ENCODE measurements around the gene TSPAN33. TPM values are rescaled to one million over a fixed set of nuclear protein-coding genes. Genes with fewer than 3 reads are reported as not detected.

TSPAN33 gene
- total and polyA plus RNA-seq, 10 of the 15 experiments (the other 5 are each of a cell fraction or from before 2014, with no cell fraction given), result 12.0 to 123 (median 86.3) TPM

DNA sequence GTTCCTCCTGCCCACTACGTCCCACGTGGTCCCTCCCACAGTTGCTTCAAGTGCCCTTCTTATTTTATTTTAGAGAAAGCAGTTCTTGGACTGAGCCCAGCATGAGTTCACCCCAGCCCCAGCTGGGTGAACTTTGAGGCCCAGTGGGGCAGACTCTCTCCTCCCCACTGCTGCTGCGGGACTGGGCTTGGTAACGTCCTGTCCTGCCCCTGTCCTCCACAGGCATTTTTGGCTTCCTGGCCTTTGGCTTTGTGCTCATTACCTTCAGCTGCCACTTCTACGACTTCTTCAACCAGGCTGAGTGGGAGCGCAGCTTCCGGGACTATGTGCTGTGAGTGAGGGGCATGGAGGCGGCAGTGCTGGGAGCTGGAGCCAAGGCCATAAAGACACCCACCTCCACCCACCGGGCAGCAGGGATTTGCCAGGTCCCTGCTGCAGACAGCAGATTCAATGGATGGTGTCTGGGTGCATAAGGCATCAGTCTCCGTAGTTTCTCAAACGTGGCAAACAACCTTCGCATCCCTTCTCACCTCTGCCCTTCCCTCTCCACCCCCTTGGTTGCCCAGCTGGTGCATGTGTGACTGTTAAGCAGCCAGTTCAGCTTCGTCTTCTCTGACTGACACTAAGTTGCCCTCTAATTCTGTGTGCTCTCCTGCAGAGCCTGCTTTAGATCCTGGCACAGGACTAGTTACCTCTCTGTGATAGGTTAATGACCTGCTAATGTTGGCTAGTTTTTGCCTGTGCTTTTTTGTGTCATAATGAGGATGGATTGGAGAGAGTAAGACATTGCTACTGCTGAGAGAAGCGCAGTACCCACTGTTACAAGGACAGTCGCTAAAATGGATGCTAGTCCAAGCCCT is 64.8 kb downstream of the TSPAN33 start:
- POLR2A ChIA-PET, result interaction anchor here (0.6 to 1.6 kb wide), 2 partner anchors 45 to 87 kb away, joined by 3 to 4 read pairs; no protein-coding TSS in a partner anchor
- WGBS (ENCODE audit: insufficient coverage, insufficient replicate concordance, low lambda C conversion rate, missing lambda C conversion rate), result 89% methylated on average over 15 of the region's 15 CpGs
- no peak for TF ChIP-seq KDM1A (IDR thresholded peaks at IDR 0.05; ENCODE audit: borderline replicate concordance)
- TF ChIP-seq CEBPB (IDR thresholded peaks at IDR 0.05; ENCODE audit: borderline replicate concordance in 1 of 2, low read depth in 2 of 2, low read length in 2 of 2), result no peak
- TF ChIP-seq FOXK2 (IDR thresholded peaks at IDR 0.05), result no peak
- TF ChIP-seq, protein P1, sequence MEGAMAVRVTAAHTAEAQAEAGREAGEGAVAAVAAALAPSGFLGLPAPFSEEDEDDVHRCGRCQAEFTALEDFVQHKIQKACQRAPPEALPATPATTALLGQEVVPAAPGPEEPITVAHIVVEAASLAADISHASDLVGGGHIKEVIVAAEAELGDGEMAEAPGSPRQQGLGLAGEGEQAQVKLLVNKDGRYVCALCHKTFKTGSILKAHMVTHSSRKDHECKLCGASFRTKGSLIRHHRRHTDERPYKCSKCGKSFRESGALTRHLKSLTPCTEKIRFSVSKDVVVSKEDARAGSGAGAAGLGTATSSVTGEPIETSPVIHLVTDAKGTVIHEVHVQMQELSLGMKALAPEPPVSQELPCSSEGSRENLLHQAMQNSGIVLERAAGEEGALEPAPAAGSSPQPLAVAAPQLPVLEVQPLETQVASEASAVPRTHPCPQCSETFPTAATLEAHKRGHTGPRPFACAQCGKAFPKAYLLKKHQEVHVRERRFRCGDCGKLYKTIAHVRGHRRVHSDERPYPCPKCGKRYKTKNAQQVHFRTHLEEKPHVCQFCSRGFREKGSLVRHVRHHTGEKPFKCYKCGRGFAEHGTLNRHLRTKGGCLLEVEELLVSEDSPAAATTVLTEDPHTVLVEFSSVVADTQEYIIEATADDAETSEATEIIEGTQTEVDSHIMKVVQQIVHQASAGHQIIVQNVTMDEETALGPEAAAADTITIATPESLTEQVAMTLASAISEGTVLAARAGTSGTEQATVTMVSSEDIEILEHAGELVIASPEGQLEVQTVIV (IDR thresholded peaks at IDR 0.05; ENCODE audit: borderline replicate concordance, partially characterized antibody), result no peak
- TF ChIP-seq, protein P2, sequence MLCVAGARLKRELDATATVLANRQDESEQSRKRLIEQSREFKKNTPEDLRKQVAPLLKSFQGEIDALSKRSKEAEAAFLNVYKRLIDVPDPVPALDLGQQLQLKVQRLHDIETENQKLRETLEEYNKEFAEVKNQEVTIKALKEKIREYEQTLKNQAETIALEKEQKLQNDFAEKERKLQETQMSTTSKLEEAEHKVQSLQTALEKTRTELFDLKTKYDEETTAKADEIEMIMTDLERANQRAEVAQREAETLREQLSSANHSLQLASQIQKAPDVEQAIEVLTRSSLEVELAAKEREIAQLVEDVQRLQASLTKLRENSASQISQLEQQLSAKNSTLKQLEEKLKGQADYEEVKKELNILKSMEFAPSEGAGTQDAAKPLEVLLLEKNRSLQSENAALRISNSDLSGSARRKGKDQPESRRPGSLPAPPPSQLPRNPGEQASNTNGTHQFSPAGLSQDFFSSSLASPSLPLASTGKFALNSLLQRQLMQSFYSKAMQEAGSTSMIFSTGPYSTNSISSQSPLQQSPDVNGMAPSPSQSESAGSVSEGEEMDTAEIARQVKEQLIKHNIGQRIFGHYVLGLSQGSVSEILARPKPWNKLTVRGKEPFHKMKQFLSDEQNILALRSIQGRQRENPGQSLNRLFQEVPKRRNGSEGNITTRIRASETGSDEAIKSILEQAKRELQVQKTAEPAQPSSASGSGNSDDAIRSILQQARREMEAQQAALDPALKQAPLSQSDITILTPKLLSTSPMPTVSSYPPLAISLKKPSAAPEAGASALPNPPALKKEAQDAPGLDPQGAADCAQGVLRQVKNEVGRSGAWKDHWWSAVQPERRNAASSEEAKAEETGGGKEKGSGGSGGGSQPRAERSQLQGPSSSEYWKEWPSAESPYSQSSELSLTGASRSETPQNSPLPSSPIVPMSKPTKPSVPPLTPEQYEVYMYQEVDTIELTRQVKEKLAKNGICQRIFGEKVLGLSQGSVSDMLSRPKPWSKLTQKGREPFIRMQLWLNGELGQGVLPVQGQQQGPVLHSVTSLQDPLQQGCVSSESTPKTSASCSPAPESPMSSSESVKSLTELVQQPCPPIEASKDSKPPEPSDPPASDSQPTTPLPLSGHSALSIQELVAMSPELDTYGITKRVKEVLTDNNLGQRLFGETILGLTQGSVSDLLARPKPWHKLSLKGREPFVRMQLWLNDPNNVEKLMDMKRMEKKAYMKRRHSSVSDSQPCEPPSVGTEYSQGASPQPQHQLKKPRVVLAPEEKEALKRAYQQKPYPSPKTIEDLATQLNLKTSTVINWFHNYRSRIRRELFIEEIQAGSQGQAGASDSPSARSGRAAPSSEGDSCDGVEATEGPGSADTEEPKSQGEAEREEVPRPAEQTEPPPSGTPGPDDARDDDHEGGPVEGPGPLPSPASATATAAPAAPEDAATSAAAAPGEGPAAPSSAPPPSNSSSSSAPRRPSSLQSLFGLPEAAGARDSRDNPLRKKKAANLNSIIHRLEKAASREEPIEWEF (IDR thresholded peaks at IDR 0.05; ENCODE audit: insufficient replicate concordance, low read depth, low read length), result no peak
- TF ChIP-seq ZNF274 (IDR thresholded peaks at IDR 0.05; ENCODE audit: insufficient read depth, insufficient read length), result no peak
- TF ChIP-seq, protein P3, sequence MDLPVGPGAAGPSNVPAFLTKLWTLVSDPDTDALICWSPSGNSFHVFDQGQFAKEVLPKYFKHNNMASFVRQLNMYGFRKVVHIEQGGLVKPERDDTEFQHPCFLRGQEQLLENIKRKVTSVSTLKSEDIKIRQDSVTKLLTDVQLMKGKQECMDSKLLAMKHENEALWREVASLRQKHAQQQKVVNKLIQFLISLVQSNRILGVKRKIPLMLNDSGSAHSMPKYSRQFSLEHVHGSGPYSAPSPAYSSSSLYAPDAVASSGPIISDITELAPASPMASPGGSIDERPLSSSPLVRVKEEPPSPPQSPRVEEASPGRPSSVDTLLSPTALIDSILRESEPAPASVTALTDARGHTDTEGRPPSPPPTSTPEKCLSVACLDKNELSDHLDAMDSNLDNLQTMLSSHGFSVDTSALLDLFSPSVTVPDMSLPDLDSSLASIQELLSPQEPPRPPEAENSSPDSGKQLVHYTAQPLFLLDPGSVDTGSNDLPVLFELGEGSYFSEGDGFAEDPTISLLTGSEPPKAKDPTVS (IDR thresholded peaks at IDR 0.05; ENCODE audit: low read depth, low read length), result no peak
- TF ChIP-seq ASH2L (IDR thresholded peaks at IDR 0.05; ENCODE audit: borderline replicate concordance, low read depth), result no peak
- TF ChIP-seq EED (IDR thresholded peaks at IDR 0.05; ENCODE audit: low read depth), result no peak
- TF ChIP-seq SMAD1 (IDR thresholded peaks at IDR 0.05; ENCODE audit: low read depth, partially characterized antibody), result no peak
- TF ChIP-seq WRNIP1 (IDR thresholded peaks at IDR 0.05; ENCODE audit: borderline replicate concordance, low read depth, low read length), result no peak
- no peak for TF ChIP-seq FOS (IDR thresholded peaks at IDR 0.05; ENCODE audit: borderline replicate concordance, extremely low read depth, insufficient read length)
- no peak for TF ChIP-seq ZNF384 (IDR thresholded peaks at IDR 0.05; ENCODE audit: borderline replicate concordance, low read depth, low read length)

More for the DNA sequence above, 64.8 kb downstream of the TSPAN33 start:
- no peak overlapping the region for H3K4me3 ChIP-seq
- no TSS peak for BruUV-seq (replicated peaks)
- DNase-seq (ENCODE audit: low read depth, low spot score) (no peak), ATAC-seq (no peak), FAIRE-seq (no peak)
- H3K9me3 ChIP-seq (replicated peaks; ENCODE audit: control insufficient read depth, insufficient read depth, low read length), result no peaks in the 10 kb centered on the region
- H2AFZ ChIP-seq (ENCODE audit: control insufficient read depth, low read depth, low read length), result no peak overlapping the region
- H3K27ac ChIP-seq (ENCODE audit: control insufficient read depth, insufficient read depth), result no peak overlapping the region
- CTCF ChIA-PET, result interaction anchor here (0.6 to 9.6 kb wide), 26 partner anchors 9 to 1762 kb away, joined by 3 to 109 read pairs (median 4); no protein-coding TSS in a partner anchor
- intact Hi-C loops (cut with micrococcal nuclease; ENCODE audit: unreplicated experiment), result no loop called here
- no peaks in the 10 kb centered on the region for H4K20me1 ChIP-seq (ENCODE audit: control insufficient read depth, insufficient read depth)
- no peak overlapping the region for H3K4me2 ChIP-seq (ENCODE audit: control insufficient read depth, insufficient read depth)
- RAD21 ChIA-PET (ENCODE audit: unreplicated experiment), result interaction anchor here (0.6 to 7.3 kb wide), 14 partner anchors 13 to 368 kb away, joined by 3 to 67 read pairs (median 4); no protein-coding TSS in a partner anchor
- in situ Hi-C loops (cut with MboI), result no loop called here
- peaks cover 0 to 3% of the 10 kb centered on the region in 2 experiments; a peak in 1 of 4 replicates for H3K36me3 ChIP-seq (ENCODE audit: control insufficient read depth in 2 of 2, insufficient read depth in 2 of 2, low read length in 1 of 2)
- no peak overlapping the region for H3K9ac ChIP-seq (ENCODE audit: control insufficient read depth, insufficient read depth, low read length)
- SMC1A ChIA-PET (ENCODE audit: uncharacterized antibody, unreplicated experiment), result interaction anchor here (0.8 to 5.8 kb wide), 15 partner anchors 9 to 367 kb away, joined by 3 to 70 read pairs (median 5); partner anchors contain the start of genes ATP6V1F and TSPAN33
- H3K79me2 ChIP-seq (ENCODE audit: control insufficient read depth, insufficient read depth, low read length), result no peaks in the 10 kb centered on the region
- no peaks in the 10 kb centered on the region for H3K27me3 ChIP-seq (replicated peaks in 1 of 2; ENCODE audit: control insufficient read depth in 2 of 2, insufficient read depth in 2 of 2, low read length in 1 of 2)
- no peaks in the 10 kb centered on the region for H3K4me1 ChIP-seq (ENCODE audit: control insufficient read depth, insufficient read depth, low read length)

Measured in GM12878 (cell line).